Thyroid gland (tissue), 4 donors: ENCODE data around the gene ELOVL3.

Experiments
- CTCF ChIP-seq, 6 experiments: fragments of 200-600 bp in 3 of 6; fragments of 450-650 bp in 3 of 6; sonication (generic) in 3 of 6; IDR thresholded peaks; one replicate each; pipeline ENCODE4 v1.5.1; 2016 to 2019; ENCODE audit warnings: antibody characterized with exemption in 6 of 6, mild to moderate bottlenecking in 2 of 6, inconsistent platforms in 1 of 6, moderate library complexity in 1 of 6
- POLR2A ChIP-seq, 2 donors: fragments of 450-650 bp; IDR thresholded peaks; one replicate each; pipeline ENCODE4 v1.6.1; 2017; ENCODE audit warnings: antibody characterized with exemption in 2 of 2, mild to moderate bottlenecking in 2 of 2, moderate library complexity in 1 of 2

DNA sequence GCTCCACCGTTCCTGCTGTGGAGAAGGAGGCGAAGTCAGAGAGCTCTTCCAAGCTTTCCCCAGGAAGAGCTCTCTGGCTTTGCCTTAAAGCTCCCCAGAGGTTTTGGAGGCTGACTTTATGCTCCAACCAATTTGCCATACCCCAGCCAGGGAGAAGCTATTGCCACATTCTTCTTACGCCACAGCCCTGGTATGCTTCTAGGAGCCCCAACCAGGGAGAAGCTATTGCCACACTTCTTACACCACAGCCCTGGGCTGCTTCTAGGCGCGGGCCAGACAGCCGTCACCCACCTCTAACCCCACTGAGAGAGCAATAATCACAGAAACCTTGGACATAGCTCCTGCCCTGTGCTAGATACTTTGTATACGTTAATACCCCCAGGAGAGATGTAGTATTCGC, 951 bp downstream of the ELOVL3 start:
- no peak for TF ChIP-seq CTCF (IDR thresholded peaks at IDR 0.05)
- no peak for TF ChIP-seq POLR2A (IDR thresholded peaks at IDR 0.05)
